Endothelial cell of umbilical vein (primary cell): ENCODE results near the gene WNT7B. TPM values are rescaled to one million over a fixed set of nuclear protein-coding genes. Genes with fewer than 3 reads are reported as not detected.

Experiments
- BruUV-seq: library from RNA; stranded (reverse); fragments of 400-500 nt; replicated peaks from 2 replicates; lab custom pipeline; 2021; lab: Mats Ljungman, UMichigan
- CTCF ChIA-PET: fragments of 300-600, 350-600 bp; sonication (Branson Sonifier 250); formaldehyde crosslinking; loops from one replicate; lab custom pipeline; 2021; ENCODE audit warnings: antibody characterized with exemption, inconsistent platforms; lab: Charles Lee
- POLR2A ChIA-PET: fragments of 300-600, 350-600 bp; sonication (Branson Sonifier 250); formaldehyde crosslinking; loops from one replicate; lab custom pipeline; 2021; ENCODE audit warnings: antibody characterized with exemption, inconsistent platforms; lab: Charles Lee
- DNase-seq: peaks from one replicate; pipeline ENCODE4 v3.0.0-alpha.2; 2011; ENCODE audit warnings: low read depth, low spot score
- FAIRE-seq: peaks from 2 replicates; lab custom pipeline; 2011; peaks lifted over from hg19 to GRCh38; lab: Jason Lieb, UNC
- H2AFZ ChIP-seq: 2 replicates; pipeline ENCODE4 v1.6.0; 2012; ENCODE audit warnings: low read depth, low read length, control low read depth, inconsistent platforms
- H3K27ac ChIP-seq: 2 replicates; pipeline ENCODE4 v1.5.1; 2011; ENCODE audit warnings: low read depth, mild to moderate bottlenecking, control low read depth, low read length, moderate library complexity; ENCODE audit not compliant: insufficient read depth
- H3K27me3 ChIP-seq, 2 experiments: 2 replicates each; pipeline versions ENCODE4 v1.6.0 to v1.6.1; 2011; ENCODE audit warnings: low read length in 2 of 2, mixed read lengths in 1 of 2; ENCODE audit not compliant: control insufficient read depth in 2 of 2, insufficient read depth in 2 of 2
- H3K36me3 ChIP-seq, 2 experiments: 2 replicates in 1 of 2; 3 replicates in 1 of 2; pipeline ENCODE4 v1.5.1; 2011; ENCODE audit warnings: low read length in 2 of 2, mild to moderate bottlenecking in 1 of 2, moderate library complexity in 1 of 2; ENCODE audit not compliant: control insufficient read depth in 2 of 2, insufficient read depth in 2 of 2; ENCODE audit errors: extremely low read depth in 1 of 2
- H3K4me1 ChIP-seq: 3 replicates; pipeline ENCODE4 v1.5.1; 2011; ENCODE audit warnings: mild to moderate bottlenecking, low read length; ENCODE audit not compliant: control insufficient read depth, insufficient read depth; ENCODE audit errors: extremely low read depth
- H3K4me2 ChIP-seq: 2 replicates; pipeline ENCODE4 v1.6.1; 2011; ENCODE audit warnings: low read length, control low read depth, mixed read lengths; ENCODE audit not compliant: insufficient read depth
- H3K4me3 ChIP-seq, 3 experiments: fragments of 200-600 bp in 1 of 3; sonication (generic), shearing (Covaris generic) in 1 of 3; replicated peaks in 1 of 3; 2 replicates each; pipeline ENCODE4 v1.5.1; 2011 to 2016; ENCODE audit warnings: control low read depth in 3 of 3, low read length in 3 of 3, mild to moderate bottlenecking in 2 of 3, inconsistent platforms in 1 of 3, low read depth in 1 of 3, moderate library complexity in 1 of 3; ENCODE audit not compliant: insufficient read depth in 1 of 3
- H3K79me2 ChIP-seq: 2 replicates; pipeline ENCODE4 v1.6.0; 2012; ENCODE audit warnings: low read length, inconsistent platforms; ENCODE audit not compliant: control insufficient read depth, insufficient read depth
- H3K9ac ChIP-seq: replicated peaks from 2 replicates; pipeline ENCODE3; 2011; ENCODE audit warnings: low read length, control low read depth; ENCODE audit not compliant: insufficient read depth; ENCODE audit errors: extremely low read depth
- H3K9me1 ChIP-seq: replicated peaks from 3 replicates; pipeline ENCODE4 v1.6.0; 2011; ENCODE audit warnings: mild to moderate bottlenecking, low read length; ENCODE audit not compliant: control insufficient read depth, insufficient read depth; ENCODE audit errors: extremely low read depth
- H3K9me3 ChIP-seq: replicated peaks from 2 replicates; pipeline ENCODE4 v1.5.1; 2012; ENCODE audit warnings: low read length, inconsistent platforms; ENCODE audit not compliant: control insufficient read depth, insufficient read depth
- H4K20me1 ChIP-seq: replicated peaks from 2 replicates; pipeline ENCODE3; 2011; ENCODE audit warnings: mild to moderate bottlenecking, low read length; ENCODE audit not compliant: control insufficient read depth, insufficient read depth; ENCODE audit errors: extremely low read depth
- CTCF ChIP-seq, 2 donors: IDR thresholded peaks; 1 replicate in 1 of 2; 2 replicates in 1 of 2; pipeline ENCODE4 v1.5.1; 2011; ENCODE audit warnings: low read length in 2 of 2, mild to moderate bottlenecking in 2 of 2, moderate library complexity in 2 of 2, control low read depth in 1 of 2, inconsistent platforms in 1 of 2, low read depth in 1 of 2; ENCODE audit not compliant: insufficient read depth in 1 of 2; ENCODE audit errors: extremely low read depth in 1 of 2
- EZH2 ChIP-seq: IDR thresholded peaks from 2 replicates; pipeline ENCODE4 v1.6.1; 2012; ENCODE audit warnings: borderline replicate concordance, low read depth, mild to moderate bottlenecking, moderate library complexity, low read length, inconsistent platforms; ENCODE audit not compliant: severe bottlenecking
- FOS ChIP-seq: IDR thresholded peaks from 2 replicates; pipeline ENCODE4 v1.6.1; 2011; ENCODE audit warnings: mild to moderate bottlenecking, low read length, moderate library complexity, borderline replicate concordance; ENCODE audit not compliant: insufficient read depth
- GATA2 ChIP-seq: IDR thresholded peaks from 2 replicates; pipeline ENCODE4 v1.7.0; 2011; ENCODE audit warnings: low read depth, mild to moderate bottlenecking, moderate library complexity, mixed read lengths, low read length; ENCODE audit not compliant: insufficient read length, insufficient read depth
- JUN ChIP-seq: IDR thresholded peaks from 2 replicates; pipeline ENCODE4 v1.6.1; 2011; ENCODE audit warnings: borderline replicate concordance, low read depth; ENCODE audit not compliant: insufficient read length, insufficient read depth
- MAX ChIP-seq: IDR thresholded peaks from 2 replicates; pipeline ENCODE4 v1.6.1; 2011; ENCODE audit not compliant: insufficient read depth, insufficient read length
- MYC ChIP-seq: IDR thresholded peaks from one replicate; pipeline ENCODE4 v1.6.1; 2011; ENCODE audit warnings: mild to moderate bottlenecking, low read depth, low read length
- POLR2A ChIP-seq: IDR thresholded peaks from 2 replicates; pipeline ENCODE4 v1.6.1; 2012; ENCODE audit warnings: low read depth, mild to moderate bottlenecking, control low read depth, low read length
- POLR2AphosphoS5 ChIP-seq: IDR thresholded peaks from 2 replicates; pipeline ENCODE4 v1.6.1; 2012; ENCODE audit warnings: low read depth, mild to moderate bottlenecking, control low read depth, low read length, moderate library complexity; ENCODE audit not compliant: insufficient read depth
- dilution Hi-C: fragments of 300-500 bp; cut with MboI; formaldehyde crosslinking; loops from one replicate; pipeline ENCODE4 v1.15.0; 2019; ENCODE audit warnings: low sequenced_read_pairs; ENCODE audit not compliant: extremely low pct_ligation_motif_present
- intact Hi-C: fragments of 100-400 bp; cut with micrococcal nuclease; formaldehyde crosslinking; loops from one replicate; pipeline ENCODE4 v1.10.0; 2022
- polyA plus RNA-seq, 4 experiments: library from polyadenylated mRNA; depleted of rRNA in 3 of 4; stranded (reverse) in 3 of 4; unstranded in 1 of 4; fragments of >200 nt; gene quantifications; 2 replicates each; pipeline versions ENCODE4 v1.2.1 to v1.2.3, GENCODE V29; 2011 to 2012; ENCODE audit warnings: missing spikeins in 1 of 4
- total RNA-seq: library from RNA; stranded (reverse); gene quantifications from 2 replicates; pipeline ENCODE4 v1.2.3, GENCODE V29; 2021

Gene WNT7B
- total and polyA plus RNA-seq, 2 donors (not counting 3 experiments of a cell fraction or from before 2014, with no cell fraction given): not detected

GRCh38 chr22:45881524-45881875 is 95.5 kb downstream of the WNT7B start:
- H3K9me1 ChIP-seq: no peaks in the 10 kb centered on the region
- ChIA-PET POLR2A (no interaction called here), CTCF (no interaction called here)
- FAIRE-seq (no peak), DNase-seq (no peak)
- no peak overlapping the region for H2AFZ ChIP-seq
- H3K27ac ChIP-seq: no peak overlapping the region
- no peak overlapping the region for H3K4me3 ChIP-seq
- TF ChIP-seq POLR2A (no peak), GATA2 (no peak), MAX (no peak), FOS (no peak), EZH2 (no peak), POLR2AphosphoS5 (no peak), CTCF (IDR thresholded peaks at IDR 0.05; ENCODE audit: extremely low read depth in 1 of 2, insufficient read depth in 1 of 2, low read depth in 1 of 2, low read length in 2 of 2) (no peak), MYC (no peak), JUN (no peak)
- dilution Hi-C loops: no loop called here
- H3K4me1 ChIP-seq: no peaks in the 10 kb centered on the region
- no peaks in the 10 kb centered on the region for H3K9me3 ChIP-seq
- H3K36me3 ChIP-seq: no peaks in the 10 kb centered on the region
- intact Hi-C loops: no loop called here
- H4K20me1 ChIP-seq: no peaks in the 10 kb centered on the region
- no peak overlapping the region for H3K4me2 ChIP-seq
- H3K79me2 ChIP-seq: no peaks in the 10 kb centered on the region
- no TSS peak for BruUV-seq
- no peak overlapping the region for H3K9ac ChIP-seq
- H3K27me3 ChIP-seq: peaks cover 43 to 44% of the 10 kb centered on the region in 2 experiments
